ENCODE results near the gene CORIN. TPM values are rescaled to one million over a fixed set of nuclear protein-coding genes. Genes with fewer than 3 reads are reported as not detected.

Gene CORIN
- total and polyA plus RNA-seq, 11 donors: 5.6 to 130 (median 40.1) TPM

GRCh38 chr4:47619691-47620090 is 218.2 kb downstream of the CORIN start:
- DNase-seq: no peak
- peak in 3 of 4 donors; percentile 22 to 67 (median 59) for ATAC-seq
- Histone ChIP-seq H3K9me3 (no peaks in the 10 kb centered on the region), H3K4me3 (no peak overlapping the region), H3K27me3 (no peaks in the 10 kb centered on the region), H3K27ac (peak overlapping the region in 3 of 12 donors; percentile 11 to 55 (median 25)), H3K4me1 (no peaks in the 10 kb centered on the region), H3K36me3 (peaks cover 0 to 5% (median 0%) of the 10 kb centered on the region in 9 donors)
- no peak for TF ChIP-seq POLR2A (IDR thresholded peaks at IDR 0.05)
- no peak for TF ChIP-seq CTCF (IDR thresholded peaks at IDR 0.05)
- WGBS, 4 donors: 78 to 84% (median 80%) methylated on average over 2 of the region's 2 CpGs
- intact Hi-C loops (cut with DNase I): no loop called here

GRCh38 chr4:47617607-47618006 is 220.3 kb downstream of the CORIN start:
- no peaks in the 10 kb centered on the region for H3K9me3 ChIP-seq
- intact Hi-C loops (cut with DNase I): no loop called here
- DNase-seq: no peak
- no peak overlapping the region for H3K27ac ChIP-seq
- peaks cover 0 to 5% (median 0%) of the 10 kb centered on the region in 9 donors for H3K36me3 ChIP-seq
- H3K4me3 ChIP-seq: no peak overlapping the region
- TF ChIP-seq POLR2A (IDR thresholded peaks at IDR 0.05) (no peak), CTCF (IDR thresholded peaks at IDR 0.05) (no peak)
- ATAC-seq: no peak
- no peaks in the 10 kb centered on the region for H3K27me3 ChIP-seq
- H3K4me1 ChIP-seq: no peaks in the 10 kb centered on the region

GRCh38 chr4:47615385-47615784 is 222.5 kb downstream of the CORIN start:
- Histone ChIP-seq H3K4me3 (no peak overlapping the region), H3K4me1 (no peaks in the 10 kb centered on the region), H3K27me3 (no peaks in the 10 kb centered on the region), H3K9me3 (no peaks in the 10 kb centered on the region), H3K27ac (peak overlapping the region in 1 of 12 donors; percentile 17), H3K36me3 (peaks cover 0 to 5% (median 0%) of the 10 kb centered on the region in 9 donors)
- DNase-seq: no peak
- TF ChIP-seq POLR2A (IDR thresholded peaks at IDR 0.05) (no peak), CTCF (IDR thresholded peaks at IDR 0.05) (no peak)
- ATAC-seq: peak in 1 of 4 donors; percentile 50
- intact Hi-C loops (cut with DNase I): no loop called here
- 80 to 88% (median 82%) methylated on average over 4 of the region's 4 CpGs for WGBS, 4 donors

- DNase-seq (no peak), ATAC-seq (no peak)
- TF ChIP-seq POLR2A (IDR thresholded peaks at IDR 0.05) (no peak), CTCF (IDR thresholded peaks at IDR 0.05) (no peak)
- 60 to 77% (median 68%) methylated on average over 4 of the region's 4 CpGs for WGBS, 4 donors
- Histone ChIP-seq H3K4me1 (no peaks in the 10 kb centered on the region), H3K27me3 (no peaks in the 10 kb centered on the region), H3K4me3 (no peak overlapping the region), H3K27ac (no peak overlapping the region), H3K9me3 (no peaks in the 10 kb centered on the region), H3K36me3 (peaks cover 0 to 5% (median 0%) of the 10 kb centered on the region in 9 donors)
- intact Hi-C loops (cut with DNase I): no loop called here
Measured at GRCh38 chr4:47612116-47613023, 225.5 kb downstream of the CORIN start.
